Activated CD8-positive, alpha-beta memory T cell treated with anti-CD3 and anti-CD28 coated beads for 1 hour (primary cell): ENCODE measurements around the gene P2RX3.

Experiments used
- DNase-seq, 2 donors: peaks; one replicate each; pipeline ENCODE4 v3.0.0-alpha.2; 2020; ENCODE audit warnings: low read depth in 1 of 2; ENCODE audit errors: extremely low read depth in 1 of 2

P2RX3 gene

GRCh38 chr11:57368106-57368844 is 30.1 kb downstream of the P2RX3 start:
- DNase-seq, result no peak

- no peak for DNase-seq
Observed at GRCh38 chr11:57368845-57369232, 30.7 kb downstream of the P2RX3 start.

DNA sequence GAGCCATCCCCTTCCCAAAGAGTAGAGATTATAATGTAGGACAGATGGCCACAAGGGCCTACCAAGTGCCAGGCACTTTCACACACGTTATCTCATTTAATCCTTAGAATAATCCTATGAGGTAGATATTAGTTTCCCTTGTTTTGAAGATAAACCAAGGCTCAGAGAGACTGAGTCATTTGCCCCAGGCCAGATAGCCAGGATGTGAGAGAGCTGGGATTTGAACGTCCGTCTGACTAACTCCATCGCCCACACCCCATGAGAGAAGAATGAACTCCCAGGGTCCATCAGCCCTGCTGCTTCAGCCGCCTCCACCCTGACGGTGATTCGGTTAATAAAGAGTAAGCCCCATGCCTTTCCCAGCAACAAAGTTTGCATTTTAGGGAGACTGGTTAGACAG is 32.1 kb downstream of the P2RX3 start:
- DNase-seq, result no peak

DNA sequence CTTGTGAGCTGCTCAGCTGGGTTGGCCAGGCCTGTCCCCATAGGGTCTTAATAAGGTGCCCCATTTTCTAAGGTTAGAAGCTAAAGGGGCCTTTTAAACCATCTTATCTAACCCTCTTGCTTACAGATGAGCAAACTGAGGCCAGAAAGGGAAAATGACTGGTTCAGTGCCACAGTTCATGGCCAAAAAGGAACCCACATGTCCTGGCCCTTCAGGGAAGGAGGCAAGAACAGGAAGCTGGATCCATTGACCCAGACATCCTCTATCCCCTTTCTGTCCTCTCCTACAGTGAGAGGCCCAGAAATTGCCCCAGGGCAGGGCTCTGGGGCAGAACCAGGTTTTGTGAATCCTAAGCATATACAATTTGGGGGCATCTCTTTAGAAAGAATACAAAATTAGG is 32.8 kb downstream of the P2RX3 start:
- no peak for DNase-seq

DNA sequence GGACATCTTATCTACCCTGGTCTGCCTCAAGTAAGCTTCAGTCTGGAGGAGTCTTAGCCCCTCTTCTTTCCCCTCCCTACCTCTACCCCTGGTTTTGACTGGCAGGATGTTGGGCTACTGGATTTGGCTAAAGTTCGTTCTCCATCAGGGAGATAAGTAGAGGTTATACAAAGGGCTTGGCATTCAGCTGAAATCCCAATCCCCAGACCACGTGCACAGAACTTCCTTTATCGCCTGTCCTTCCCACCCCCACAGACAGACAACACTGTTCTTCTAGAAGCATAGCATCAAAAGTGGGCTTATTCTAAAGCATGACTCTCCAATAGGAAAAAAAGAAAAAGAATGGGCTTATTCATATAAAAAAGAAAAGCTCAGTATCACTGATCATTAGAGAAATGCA is 35.0 kb downstream of the P2RX3 start:
- DNase-seq, result no peak

DNA sequence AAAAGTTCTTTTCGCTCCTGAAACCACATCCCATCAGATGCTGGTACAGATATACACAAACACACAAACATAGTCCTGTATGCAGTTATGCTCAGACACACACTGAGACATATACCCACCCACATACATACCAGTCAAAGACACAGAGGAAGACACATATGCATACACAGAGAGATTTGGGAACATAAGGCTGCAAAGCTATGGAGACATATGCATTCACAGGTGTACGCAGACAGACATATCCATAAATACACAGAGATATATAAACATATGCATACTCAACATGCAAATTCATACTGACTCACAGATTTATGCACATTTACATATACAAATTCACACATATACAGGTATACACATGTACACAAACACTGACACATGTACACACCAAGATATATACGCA is 36.8 kb downstream of the P2RX3 start:
- DNase-seq, result no peak

DNA sequence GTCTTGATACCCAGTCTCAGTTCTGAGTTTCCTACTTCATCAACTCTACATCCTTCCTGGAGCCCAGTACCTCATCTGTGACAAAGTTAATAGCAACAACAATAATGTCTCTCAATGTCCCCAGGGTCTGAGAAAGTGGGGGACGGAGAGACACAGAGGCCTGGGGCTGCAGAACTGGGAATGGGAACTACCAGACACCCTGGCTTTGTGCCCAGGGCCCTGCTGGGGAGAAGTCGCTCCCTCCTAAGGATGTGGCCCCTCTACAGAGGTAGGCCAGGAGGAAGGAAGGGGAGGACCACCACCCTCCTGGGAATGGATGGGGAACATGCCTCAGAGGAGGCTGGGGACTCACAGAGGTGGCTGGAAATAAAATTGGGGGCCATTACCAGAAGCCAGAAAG is 37.3 kb downstream of the P2RX3 start:
- DNase-seq, result no peak

- DNase-seq, result no peak
Observed at GRCh38 chr11:57376095-57377090, 38.2 kb downstream of the P2RX3 start.

DNA sequence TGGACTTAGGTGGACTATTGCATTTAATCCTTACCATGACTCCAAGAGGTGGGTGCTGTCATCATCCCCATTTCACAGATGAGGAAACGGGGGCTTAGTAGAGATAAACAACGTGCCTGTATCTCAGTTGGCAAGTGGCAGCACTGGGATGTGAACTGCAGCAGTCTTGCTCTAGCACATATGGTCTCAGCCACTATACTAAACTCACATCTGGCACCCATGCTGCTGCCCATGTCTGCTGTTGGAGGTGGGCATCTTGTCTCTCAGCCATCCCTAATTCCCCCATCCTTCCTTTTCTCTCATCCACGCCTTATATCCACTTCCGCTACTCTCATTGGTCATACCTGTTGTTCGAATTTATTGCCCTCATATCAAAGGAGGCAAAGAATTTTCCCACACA is 39.0 kb downstream of the P2RX3 start:
- DNase-seq, result no peak

DNA sequence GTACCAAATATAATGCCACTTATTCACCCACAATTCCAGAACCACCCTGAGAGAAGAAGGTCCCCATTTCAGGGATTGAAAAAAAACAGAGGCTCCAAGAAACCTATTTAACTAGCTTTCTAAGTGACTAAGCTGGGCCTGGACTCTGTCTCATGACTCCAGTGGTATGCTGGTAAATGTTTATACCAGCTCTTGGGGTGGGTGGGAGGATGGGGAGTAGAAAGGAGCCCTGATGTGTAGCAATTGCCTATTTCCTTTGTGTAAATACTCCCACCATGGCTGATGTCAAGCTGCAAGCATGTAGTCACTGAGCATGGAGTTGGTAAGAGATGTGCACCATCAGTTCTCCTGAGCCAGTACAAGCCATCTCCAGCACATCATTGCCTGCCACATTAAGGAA is 40.0 kb downstream of the P2RX3 start:
- no peak for DNase-seq

DNA sequence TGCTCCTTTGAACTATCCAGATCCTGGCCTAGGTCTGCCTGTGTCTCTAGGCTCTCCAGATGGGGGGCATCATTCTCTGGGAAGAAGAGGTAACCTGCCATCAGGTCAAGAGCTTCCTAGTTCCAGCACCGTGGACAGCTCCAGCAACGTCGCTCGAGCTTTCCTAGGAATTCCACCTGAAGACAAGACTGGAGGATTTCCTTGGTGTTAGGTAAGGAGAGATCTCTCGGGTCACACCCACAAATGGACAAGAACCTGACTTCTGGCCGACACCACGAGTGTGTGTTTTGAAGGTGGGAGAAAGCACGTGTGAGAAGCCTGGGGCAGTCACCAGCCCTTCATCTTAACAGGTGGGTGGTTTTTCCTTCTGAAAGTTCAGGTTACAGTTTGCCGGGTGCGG is 41.6 kb downstream of the P2RX3 start:
- no peak for DNase-seq

- DNase-seq, result no peak
Observed at GRCh38 chr11:57380975-57381374, 42.8 kb downstream of the P2RX3 start, which contains the start of gene PRG3. Gene PRG3 (minus strand): TSS chr11:57381150. CDS start chr11:57380708, 442 bp downstream.

GRCh38 chr11:57386178-57386940 is 48.2 kb downstream of the P2RX3 start:
- no peak for DNase-seq

GRCh38 chr11:57387289-57388030 is 49.3 kb downstream of the P2RX3 start:
- DNase-seq, result no peak

DNA sequence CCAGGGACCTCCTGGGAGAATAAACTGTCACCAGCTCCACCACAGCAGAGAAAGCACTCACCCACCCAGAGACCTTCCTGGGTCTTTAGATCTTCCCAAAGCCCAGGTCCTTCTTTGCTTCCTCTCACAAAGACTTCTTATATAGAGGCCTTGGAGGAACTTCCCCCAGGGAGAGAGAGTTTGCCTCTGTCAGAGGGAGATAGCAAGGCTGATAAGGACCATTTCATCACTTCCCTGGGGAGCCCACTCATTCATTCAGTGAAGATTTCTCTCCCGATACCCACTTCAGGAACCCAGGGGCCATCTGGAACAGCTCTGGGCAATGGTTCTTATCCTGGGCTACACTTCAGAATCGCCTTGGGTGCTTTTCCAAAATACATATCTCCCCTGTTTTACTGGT is 52.4 kb downstream of the P2RX3 start, which contains the start of gene PRG2:
Gene PRG2 (minus strand): TSS at position 116 of the 400 bp plus-strand sequence. CDS start 706 bp downstream, outside the sequence.
- no peak for DNase-seq

- DNase-seq, result no peak
Observed at GRCh38 chr11:57391111-57391510, 53.0 kb downstream of the P2RX3 start.

- no peak for DNase-seq
Observed at GRCh38 chr11:57391539-57391938, 53.4 kb downstream of the P2RX3 start.

DNA sequence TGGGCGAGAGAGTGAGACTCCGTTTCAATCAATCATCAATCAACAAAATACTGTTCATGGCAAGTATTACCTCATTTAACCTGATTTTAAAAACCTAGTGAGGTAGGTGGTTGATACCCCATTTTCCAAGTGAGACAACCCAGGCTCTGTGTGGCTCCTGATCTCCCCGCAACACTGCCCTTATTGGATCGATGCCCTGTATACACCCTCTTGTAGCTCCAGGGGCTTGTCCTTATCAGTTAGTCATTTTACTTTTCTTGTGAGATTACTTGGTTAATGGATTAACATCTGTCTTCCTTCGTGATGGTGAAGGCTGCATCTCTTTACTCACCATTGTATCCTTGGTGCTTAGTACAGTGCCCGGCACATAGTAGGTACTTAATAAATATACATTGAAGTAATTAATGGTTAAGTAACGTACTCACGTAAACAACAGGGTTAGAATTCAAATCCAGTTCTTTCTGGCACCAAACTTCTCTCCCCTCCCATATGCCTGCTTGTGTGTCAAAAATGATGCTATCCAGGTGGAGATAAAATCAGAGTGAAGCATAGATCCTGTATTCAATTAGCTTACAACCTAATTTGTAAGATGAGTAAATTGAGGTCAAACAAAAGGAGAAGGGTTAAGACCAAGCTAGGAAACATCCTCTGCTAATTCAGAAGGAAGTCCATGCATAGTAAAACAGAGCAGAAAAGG is 54.1 kb downstream of the P2RX3 start:
- DNase-seq, result no peak

DNA sequence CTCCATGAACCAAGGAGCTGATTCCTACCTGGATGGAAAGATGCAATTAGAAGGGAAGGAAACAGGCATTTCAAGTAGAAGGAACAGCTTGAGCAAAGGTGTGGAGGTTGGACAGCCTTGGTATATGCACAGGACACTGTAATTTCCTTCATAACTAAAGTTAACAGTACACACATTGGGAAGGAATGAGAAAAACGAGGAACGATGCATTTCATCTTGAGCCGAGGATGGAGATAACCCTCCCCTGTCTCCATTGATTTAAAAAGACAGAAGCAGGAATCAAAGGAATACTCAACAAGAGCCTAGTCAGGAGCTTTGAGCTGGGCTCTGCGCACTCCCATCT is 54.6 kb downstream of the P2RX3 start:
- no peak for DNase-seq
